Measurements from ENCODE around the gene SGF29.
"Not testable (repeated sequence)": the region's sequence is repeated elsewhere in the genome, so short reads cannot be mapped to it uniquely, and the experiment has no call there.

SGF29 gene

GRCh38 chr16:28609631-28610594 is 56.2 kb downstream of the SGF29 start, which contains the start of gene SULT1A1:
TSS of gene SULT1A1 (minus strand) at chr16:28610044. CDS start at chr16:28608855, 1,189 bp downstream.
- peak in 3 of 51 donors; percentile 20 to 31 (median 23) for DNase-seq

- DNase-seq: no peak
Measured at GRCh38 chr16:28610595-28611191, 57.0 kb downstream of the SGF29 start.

- DNase-seq: not testable (repeated sequence)
Measured at GRCh38 chr16:28612359-28613280, 58.9 kb downstream of the SGF29 start.

GRCh38 chr16:28613912-28614311 is 60.2 kb downstream of the SGF29 start:
- DNase-seq: not testable (repeated sequence)

GRCh38 chr16:28614561-28614960 is 60.8 kb downstream of the SGF29 start:
- not testable (repeated sequence) for DNase-seq

GRCh38 chr16:28615486-28616223 is 61.9 kb downstream of the SGF29 start:
- peak in 23 of 51 donors; percentile 2 to 66 (median 34) for DNase-seq

- DNase-seq: not testable (repeated sequence)
Measured at GRCh38 chr16:28616224-28616577, 62.5 kb downstream of the SGF29 start.

- DNase-seq: no peak
Measured at GRCh38 chr16:28616636-28617035, 62.9 kb downstream of the SGF29 start.

- no peak for DNase-seq
Measured at GRCh38 chr16:28617874-28618273, 64.2 kb downstream of the SGF29 start.

- DNase-seq: not testable (repeated sequence)
Measured at GRCh38 chr16:28620316-28620715, 66.6 kb downstream of the SGF29 start.

GRCh38 chr16:28621481-28622155 is 67.9 kb downstream of the SGF29 start:
- no peak for DNase-seq

- DNase-seq: not testable (repeated sequence)
Measured at GRCh38 chr16:28622532-28623171, 68.9 kb downstream of the SGF29 start.

GRCh38 chr16:28623172-28623711 is 69.5 kb downstream of the SGF29 start:
- peak in 12 of 51 donors; percentile 12 to 61 (median 38) for DNase-seq

GRCh38 chr16:28630905-28631304 is 77.2 kb downstream of the SGF29 start:
- DNase-seq: not testable (repeated sequence)

GRCh38 chr16:28636093-28636823 is 82.5 kb downstream of the SGF29 start:
- DNase-seq: not testable (repeated sequence)

GRCh38 chr16:28637765-28638164 is 84.0 kb downstream of the SGF29 start, which contains the start of gene NPIPB8:
TSS of gene NPIPB8 (plus strand) at chr16:28638065. CDS start at chr16:28638361, 296 bp downstream.
- not testable (repeated sequence) for DNase-seq

GRCh38 chr16:28638359-28638758 is 84.6 kb downstream of the SGF29 start:
- not testable (repeated sequence) for DNase-seq

- not testable (repeated sequence) for DNase-seq
Measured at GRCh38 chr16:28639959-28640358, 86.2 kb downstream of the SGF29 start.

Measured in hypothalamus (tissue), 51 donors.